Measurements from ENCODE around the gene PCDHGA9.
"Not testable (repeated sequence)": the region's sequence is repeated elsewhere in the genome, so short reads cannot be mapped to it uniquely, and the experiment has no call there.

Gene PCDHGA9

DNA sequence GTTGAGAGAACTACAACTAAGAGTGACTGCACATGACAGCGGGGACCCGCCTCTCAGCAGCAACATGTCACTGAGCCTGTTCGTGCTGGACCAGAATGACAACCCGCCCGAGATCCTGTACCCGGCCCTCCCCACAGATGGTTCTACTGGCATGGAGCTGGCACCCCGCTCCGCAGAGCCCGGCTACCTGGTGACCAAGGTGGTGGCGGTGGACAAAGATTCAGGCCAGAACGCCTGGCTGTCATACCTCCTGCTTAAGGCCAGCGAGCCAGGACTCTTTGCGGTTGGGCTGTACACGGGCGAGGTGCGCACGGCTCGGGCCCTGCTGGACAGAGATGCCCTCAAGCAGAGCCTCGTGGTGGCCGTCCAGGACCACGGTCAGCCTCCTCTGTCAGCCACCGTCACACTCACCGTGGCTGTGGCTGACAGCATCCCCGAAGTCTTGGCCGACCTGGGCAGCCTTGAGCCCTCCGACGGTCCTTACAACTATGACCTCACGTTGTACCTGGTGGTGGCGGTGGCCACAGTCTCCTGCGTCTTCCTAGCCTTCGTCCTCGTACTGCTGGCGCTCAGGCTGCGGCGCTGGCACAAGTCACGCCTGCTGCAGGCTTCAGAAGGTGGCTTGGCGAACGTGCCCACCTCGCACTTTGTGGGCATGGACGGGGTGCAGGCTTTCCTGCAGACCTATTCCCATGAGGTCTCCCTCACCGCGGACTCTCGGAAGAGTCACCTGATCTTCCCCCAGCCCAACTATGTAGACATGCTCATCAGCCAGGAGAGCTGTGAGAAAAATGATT lies 17.9 kb upstream of the PCDHGA9 start:
- no peak for DNase-seq (ENCODE audit: low read depth in 2 of 2)

DNA sequence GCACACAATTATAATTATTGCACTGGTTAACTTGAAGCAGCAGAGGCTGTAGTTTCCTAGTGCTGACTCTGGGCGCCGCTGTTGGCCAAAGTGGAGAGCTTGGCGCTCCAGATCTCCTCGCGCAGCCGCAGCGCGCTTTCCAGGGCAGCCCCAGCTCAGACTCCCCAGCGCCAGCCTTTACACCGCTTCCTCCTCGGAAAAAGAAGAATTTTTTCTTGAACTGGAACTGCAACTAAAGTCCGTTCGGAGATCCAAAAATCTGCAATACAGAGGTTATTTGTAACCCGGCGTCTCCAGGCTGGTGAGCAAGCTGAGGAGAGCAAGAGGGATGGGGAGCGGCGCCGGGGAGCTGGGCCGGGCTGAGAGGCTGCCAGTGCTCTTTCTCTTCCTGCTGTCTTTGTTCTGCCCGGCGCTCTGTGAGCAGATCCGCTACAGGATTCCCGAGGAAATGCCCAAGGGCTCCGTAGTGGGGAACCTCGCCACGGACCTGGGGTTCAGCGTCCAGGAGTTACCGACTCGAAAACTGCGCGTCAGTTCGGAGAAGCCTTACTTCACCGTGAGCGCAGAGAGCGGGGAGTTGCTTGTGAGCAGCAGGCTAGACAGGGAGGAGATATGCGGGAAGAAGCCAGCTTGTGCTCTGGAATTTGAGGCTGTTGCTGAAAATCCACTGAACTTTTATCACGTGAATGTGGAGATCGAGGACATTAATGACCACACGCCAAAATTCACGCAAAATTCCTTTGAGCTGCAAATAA lies 14.8 kb upstream of the PCDHGA9 start, which contains the start of gene PCDHGB4:
Gene PCDHGB4 (plus strand): TSS at position 142 of the 755 bp plus-strand sequence. CDS start 187 bp downstream, at position 329.
- not testable (repeated sequence) for DNase-seq (ENCODE audit: low read depth in 2 of 2)

DNA sequence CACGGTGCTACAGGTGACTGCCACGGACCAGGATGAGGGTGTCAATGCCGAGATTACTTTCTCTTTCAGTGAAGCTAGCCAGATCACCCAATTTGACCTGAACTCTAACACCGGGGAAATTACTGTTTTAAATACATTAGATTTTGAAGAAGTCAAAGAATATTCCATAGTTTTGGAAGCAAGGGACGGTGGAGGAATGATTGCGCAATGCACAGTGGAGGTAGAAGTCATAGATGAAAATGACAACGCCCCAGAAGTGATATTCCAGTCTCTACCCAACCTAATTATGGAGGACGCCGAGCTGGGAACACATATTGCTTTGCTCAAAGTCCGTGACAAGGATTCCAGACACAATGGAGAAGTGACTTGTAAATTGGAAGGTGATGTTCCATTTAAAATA lies 13.9 kb upstream of the PCDHGA9 start:
- no peak for DNase-seq (ENCODE audit: low read depth in 2 of 2)

DNA sequence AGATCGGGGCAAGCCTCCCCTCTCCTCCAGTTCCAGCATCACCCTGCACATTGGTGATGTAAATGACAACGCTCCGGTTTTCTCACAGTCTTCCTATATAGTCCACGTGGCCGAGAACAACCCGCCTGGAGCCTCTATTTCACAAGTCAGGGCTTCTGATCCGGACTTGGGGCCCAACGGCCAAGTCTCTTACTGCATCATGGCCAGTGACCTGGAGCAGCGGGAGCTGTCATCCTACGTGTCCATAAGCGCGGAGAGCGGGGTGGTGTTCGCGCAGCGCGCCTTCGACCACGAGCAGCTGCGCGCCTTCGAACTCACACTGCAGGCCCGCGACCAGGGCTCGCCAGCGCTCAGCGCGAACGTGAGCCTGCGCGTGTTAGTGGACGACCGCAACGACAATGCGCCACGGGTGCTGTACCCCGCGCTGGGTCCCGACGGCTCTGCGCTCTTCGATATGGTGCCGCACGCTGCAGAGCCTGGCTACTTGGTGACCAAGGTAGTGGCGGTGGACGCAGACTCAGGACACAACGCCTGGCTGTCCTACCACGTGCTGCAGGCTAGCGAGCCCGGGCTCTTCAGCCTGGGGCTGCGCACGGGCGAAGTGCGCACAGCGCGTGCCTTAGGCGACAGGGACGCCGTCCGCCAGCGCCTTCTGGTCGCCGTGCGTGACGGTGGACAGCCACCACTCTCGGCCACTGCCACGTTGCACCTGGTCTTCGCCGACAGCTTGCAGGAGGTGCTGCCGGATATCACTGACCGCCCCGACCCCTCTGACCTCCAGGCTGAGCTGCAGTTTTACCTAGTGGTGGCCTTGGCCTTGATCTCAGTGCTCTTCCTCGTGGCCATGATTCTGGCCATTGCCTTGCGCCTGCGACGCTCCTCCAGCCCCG lies 13.2 kb upstream of the PCDHGA9 start:
- DNase-seq (ENCODE audit: low read depth in 2 of 2): no peak

DNA sequence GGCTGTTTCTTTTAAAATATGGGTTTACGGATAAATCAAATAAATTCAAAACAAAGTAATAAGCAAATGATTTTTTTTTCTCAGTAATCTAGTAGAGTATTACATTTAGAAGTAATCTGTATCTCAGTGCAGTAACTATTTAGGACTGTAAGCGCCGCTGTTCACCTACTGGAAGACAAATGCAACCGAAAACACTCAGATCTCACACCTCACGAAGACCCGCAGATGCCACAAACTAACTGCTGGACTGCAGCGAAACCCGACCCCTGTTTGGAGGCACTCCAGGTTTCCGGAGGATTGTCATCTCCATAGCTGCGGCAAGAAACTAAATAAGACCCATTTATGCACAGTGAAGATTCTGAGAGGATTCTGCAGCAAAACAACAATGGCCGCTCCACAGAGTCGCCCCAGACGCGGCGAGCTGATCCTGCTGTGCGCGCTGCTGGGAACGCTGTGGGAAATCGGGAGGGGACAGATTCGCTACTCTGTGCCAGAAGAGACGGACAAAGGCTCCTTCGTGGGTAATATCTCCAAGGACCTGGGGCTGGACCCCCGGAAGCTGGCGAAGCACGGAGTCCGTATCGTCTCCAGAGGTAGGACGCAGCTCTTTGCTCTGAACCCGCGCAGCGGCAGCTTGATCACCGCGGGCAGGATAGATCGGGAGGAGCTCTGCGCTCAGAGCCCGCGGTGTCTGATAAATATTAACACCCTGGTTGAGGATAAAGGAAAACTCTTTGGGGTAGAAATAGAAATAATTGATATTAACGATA lies 10.0 kb upstream of the PCDHGA9 start, which contains the start of gene PCDHGA8:
Gene PCDHGA8 (plus strand): TSS at position 205 of the 770 bp plus-strand sequence. CDS start 181 bp downstream, at position 386.
- no peak for DNase-seq (ENCODE audit: low read depth in 2 of 2)

DNA sequence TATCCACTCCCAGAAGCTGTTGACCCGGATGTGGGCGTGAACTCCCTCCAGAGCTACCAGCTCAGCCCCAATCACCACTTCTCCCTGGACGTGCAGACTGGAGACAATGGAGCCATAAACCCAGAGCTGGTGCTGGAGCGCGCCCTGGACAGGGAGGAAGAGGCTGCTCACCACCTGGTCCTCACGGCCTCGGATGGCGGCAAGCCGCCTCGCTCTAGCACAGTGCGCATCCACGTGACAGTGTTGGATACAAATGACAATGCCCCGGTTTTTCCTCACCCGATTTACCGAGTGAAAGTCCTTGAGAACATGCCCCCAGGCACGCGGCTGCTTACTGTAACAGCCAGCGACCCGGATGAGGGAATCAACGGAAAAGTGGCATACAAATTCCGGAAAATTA lies 9.3 kb upstream of the PCDHGA9 start:
- no peak for DNase-seq (ENCODE audit: low read depth in 2 of 2)

DNA sequence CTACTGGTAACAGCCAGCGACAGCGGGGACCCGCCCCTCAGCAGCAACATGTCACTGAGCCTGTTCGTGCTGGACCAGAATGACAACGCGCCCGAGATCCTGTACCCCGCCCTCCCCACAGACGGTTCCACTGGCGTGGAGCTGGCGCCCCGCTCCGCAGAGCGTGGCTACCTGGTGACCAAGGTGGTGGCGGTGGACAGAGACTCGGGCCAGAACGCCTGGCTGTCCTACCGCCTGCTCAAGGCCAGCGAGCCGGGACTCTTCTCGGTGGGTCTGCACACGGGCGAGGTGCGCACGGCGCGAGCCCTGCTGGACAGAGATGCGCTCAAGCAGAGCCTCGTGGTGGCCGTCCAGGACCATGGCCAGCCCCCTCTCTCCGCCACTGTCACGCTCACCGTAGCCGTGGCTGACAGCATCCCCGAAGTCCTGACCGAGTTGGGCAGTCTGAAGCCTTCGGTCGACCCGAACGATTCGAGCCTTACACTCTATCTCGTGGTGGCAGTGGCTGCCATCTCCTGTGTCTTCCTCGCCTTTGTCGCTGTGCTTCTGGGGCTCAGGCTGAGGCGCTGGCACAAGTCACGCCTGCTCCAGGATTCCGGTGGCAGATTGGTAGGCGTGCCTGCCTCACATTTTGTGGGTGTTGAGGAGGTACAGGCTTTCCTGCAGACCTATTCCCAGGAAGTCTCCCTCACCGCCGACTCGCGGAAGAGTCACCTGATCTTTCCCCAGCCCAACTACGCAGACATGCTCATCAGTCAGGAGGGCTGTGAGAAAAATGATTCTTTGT lies 8.0 kb upstream of the PCDHGA9 start:
- not testable (repeated sequence) for DNase-seq (ENCODE audit: low read depth in 2 of 2)

DNA sequence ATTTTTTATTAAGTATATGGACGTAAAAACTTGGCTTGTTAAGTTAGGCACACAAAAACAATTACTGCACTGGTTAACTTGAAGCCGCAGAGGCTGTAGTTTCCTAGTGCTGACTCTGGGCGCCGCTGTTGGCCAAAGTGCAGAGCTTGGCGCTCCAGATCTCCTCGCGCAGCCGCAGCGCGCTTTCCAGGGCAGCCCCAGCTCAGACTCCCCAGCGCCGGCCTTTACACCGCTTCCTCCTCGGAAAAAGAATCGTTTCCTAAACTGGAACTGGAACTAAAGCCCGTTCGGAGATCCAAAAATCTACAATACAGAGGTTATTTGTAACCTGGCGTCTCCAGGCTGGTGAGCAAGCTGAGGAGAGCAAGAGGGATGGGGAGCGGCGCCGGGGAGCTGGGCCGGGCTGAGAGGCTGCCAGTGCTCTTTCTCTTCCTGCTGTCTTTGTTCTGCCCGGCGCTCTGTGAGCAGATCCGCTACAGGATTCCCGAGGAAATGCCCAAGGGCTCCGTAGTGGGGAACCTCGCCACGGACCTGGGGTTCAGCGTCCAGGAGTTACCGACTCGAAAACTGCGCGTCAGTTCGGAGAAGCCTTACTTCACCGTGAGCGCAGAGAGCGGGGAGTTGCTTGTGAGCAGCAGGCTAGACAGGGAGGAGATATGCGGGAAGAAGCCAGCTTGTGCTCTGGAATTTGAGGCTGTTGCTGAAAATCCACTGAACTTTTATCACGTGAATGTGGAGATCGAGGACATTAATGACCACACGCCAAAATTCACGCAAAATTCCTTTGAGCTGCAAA lies 4.6 kb upstream of the PCDHGA9 start, which contains the start of gene PCDHGB5:
Gene PCDHGB5 (plus strand): TSS at position 192 of the 796 bp plus-strand sequence. CDS start 181 bp downstream, at position 373.
- not testable (repeated sequence) for DNase-seq (ENCODE audit: low read depth in 2 of 2)

DNA sequence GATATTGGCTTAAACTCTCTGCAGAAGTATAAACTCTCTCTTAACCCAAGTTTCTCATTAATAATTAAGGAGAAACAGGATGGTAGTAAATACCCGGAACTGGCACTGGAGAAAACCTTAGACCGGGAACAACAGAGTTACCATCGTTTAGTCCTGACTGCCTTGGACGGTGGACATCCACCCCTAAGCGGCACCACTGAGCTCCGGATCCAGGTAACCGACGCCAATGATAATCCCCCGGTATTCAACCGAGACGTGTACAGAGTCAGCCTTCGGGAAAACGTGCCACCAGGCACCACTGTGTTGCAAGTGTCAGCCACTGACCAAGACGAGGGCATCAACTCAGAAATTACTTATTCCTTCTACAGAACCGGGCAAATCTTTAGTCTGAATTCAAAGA lies 4.0 kb upstream of the PCDHGA9 start:
- DNase-seq (ENCODE audit: low read depth in 2 of 2): no peak

DNA sequence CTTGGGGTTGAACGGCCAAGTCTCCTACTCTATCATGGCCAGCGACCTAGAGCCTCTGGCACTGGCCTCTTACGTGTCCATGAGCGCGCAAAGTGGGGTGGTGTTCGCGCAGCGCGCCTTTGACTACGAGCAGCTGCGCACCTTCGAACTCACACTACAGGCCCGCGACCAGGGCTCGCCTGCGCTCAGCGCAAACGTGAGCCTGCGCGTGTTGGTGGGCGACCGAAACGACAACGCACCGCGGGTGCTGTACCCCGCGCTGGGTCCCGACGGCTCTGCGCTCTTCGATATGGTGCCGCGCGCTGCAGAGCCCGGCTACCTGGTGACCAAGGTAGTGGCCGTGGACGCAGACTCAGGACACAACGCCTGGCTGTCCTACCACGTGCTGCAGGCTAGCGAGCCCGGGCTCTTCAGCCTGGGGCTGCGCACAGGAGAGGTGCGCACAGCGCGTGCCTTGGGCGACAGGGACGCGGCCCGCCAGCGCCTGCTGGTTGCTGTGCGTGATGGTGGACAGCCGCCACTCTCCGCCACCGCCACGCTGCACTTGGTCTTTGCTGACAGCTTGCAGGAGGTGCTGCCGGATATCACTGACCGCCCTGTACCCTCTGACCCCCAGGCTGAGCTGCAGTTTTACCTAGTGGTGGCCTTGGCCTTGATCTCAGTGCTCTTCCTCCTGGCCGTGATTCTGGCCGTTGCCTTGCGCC lies 2.9 kb upstream of the PCDHGA9 start:
- DNase-seq (ENCODE audit: low read depth in 2 of 2): no peak

DNA sequence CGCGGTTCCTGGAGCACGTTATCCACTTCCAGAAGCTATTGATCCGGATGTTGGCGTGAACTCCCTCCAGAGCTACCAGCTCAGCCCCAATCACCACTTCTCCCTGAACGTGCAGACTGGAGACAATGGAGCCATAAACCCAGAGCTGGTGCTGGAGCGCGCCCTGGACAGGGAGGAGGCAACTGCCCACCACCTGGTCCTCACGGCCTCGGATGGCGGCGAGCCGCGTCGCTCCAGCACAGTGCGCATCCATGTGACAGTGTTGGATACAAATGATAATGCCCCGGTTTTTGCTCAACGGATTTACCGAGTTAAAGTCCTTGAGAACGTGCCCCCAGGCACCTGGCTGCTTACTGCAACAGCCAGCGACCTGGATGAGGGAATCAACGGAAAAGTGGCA lies 809 bp downstream of the PCDHGA9 start:
- DNase-seq (ENCODE audit: low read depth in 2 of 2): no peak

DNA sequence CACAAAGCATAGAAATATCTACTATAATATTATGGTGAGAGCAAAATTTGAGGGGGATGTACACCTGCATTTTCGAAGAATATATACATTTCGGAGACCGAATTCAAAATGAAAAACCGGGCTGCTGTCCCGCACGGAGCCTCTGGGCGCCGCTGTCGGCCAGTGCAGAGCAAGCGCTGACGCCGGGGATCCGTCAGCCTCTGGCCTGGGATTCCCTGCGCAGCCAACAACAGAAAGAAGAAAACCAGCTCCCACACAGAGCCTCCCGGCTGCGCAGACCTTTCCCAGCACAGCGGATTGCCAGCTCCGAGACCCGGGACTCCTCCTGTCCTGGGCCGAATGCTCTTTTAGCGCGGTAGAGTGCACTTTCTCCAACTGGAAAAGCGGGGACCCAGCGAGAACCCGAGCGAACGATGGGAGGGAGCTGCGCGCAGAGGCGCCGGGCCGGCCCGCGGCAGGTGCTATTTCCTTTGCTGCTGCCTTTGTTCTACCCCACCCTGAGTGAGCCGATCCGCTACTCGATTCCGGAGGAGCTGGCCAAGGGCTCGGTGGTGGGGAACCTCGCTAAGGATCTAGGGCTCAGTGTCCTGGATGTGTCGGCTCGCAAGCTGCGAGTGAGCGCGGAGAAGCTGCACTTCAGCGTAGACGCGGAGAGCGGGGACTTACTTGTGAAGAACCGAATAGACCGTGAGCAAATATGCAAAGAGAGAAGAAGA lies 5.4 kb downstream of the PCDHGA9 start, which contains the start of gene PCDHGB6:
Gene PCDHGB6 (plus strand): TSS at position 232 of the 716 bp plus-strand sequence. CDS start 182 bp downstream, at position 414.
- peak in 1 of 2 donors; percentile 12 for DNase-seq (ENCODE audit: low read depth in 2 of 2)

DNA sequence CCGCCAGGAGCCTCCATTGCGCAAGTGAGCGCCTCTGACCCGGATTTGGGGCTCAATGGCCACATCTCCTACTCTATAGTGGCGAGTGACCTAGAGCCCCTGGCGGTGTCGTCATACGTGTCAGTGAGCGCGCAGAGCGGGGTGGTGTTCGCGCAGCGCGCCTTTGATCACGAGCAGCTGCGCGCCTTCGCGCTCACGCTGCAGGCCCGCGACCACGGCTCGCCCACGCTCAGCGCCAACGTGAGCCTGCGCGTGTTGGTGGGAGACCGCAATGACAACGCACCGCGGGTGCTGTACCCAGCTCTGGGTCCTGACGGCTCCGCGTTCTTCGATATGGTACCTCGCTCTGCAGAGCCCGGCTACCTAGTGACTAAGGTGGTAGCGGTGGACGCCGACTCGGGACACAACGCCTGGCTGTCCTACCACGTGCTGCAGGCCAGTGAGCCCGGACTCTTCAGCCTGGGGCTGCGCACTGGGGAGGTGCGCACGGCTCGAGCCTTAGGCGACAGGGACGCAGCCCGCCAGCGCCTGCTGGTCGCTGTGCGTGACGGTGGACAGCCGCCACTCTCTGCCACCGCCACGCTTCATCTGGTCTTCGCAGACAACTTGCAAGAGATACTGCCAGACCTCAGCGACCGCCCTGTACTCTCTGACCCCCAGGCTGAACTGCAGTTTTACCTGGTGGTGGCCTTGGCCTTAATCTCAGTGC lies 7.2 kb downstream of the PCDHGA9 start:
- DNase-seq (ENCODE audit: low read depth in 2 of 2): no peak

DNA sequence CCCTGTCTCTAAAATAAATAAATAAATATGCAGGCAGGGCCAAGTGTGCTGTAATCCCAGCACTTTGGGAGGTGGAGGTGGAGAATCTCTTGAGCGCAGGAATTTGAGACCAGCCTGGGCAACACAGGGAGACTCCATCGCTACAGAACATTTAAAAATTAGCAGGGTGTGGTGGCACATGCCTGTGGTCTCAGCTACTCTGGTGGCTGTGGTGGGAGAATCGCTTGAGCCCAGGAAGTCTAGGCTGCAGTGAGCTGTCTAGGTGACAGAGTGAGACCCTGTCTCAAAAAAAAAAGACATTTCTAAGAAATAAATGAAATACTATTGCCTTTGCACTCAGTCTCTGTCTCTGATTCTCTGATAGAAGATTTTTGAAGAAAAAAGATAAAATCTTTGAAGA lies 9.0 kb downstream of the PCDHGA9 start:
- DNase-seq (ENCODE audit: low read depth in 2 of 2): no peak

DNA sequence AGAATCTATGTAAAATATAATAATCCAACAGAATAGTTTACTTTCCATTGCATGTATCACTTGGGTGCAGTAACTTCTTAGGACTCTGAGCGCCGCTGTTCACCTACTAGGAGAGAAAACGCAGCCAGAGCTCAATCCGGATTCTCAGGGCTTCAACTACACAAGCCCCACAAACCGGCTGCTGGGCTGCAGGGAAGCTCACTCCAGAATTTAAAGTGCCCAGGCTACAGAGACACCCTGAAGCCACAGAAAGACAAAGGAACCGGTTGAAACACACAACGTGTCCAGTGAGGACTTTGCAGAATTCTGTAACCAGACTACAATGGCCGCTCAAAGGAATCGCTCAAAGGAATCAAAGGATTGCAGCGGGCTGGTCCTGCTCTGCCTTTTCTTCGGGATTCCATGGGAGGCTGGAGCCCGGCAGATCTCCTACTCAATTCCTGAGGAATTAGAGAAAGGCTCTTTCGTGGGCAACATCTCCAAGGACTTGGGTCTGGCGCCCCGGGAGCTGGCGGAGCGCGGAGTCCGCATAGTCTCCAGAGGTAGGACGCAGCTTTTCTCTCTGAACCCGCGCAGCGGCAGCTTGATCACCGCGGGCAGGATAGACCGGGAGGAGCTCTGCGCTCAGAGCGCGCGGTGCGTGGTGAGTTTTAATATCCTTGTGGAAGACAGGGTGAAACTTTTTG lies 10.4 kb downstream of the PCDHGA9 start, which contains the start of gene PCDHGA10:
Gene PCDHGA10 (plus strand): TSS at position 134 of the 686 bp plus-strand sequence. CDS start 189 bp downstream, at position 323.
- peak in 1 of 2 donors; percentile 51 for DNase-seq (ENCODE audit: low read depth in 2 of 2)

DNA sequence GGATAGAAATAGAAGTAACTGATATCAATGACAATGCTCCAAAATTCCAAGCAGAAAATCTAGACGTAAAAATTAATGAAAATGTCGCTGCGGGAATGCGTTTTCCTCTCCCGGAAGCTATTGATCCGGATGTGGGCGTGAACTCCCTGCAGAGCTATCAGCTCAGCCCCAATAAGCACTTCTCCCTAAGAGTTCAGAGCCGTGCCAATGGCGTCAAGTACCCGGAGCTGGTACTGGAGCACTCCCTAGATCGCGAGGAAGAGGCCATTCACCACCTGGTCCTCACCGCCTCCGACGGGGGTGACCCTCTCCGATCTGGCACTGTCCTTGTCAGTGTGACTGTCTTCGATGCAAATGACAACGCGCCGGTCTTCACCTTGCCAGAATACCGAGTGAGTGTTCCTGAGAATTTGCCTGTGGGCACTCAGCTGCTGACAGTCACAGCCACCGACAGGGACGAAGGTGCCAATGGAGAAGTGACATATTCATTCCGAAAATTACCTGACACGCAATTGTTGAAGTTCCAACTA lies 11.0 kb downstream of the PCDHGA9 start:
- no peak for DNase-seq (ENCODE audit: low read depth in 2 of 2)
